CD4-positive, alpha-beta T cell (primary cell): Measurements from ENCODE around the gene TOR1A. TPM values are rescaled to one million over a fixed set of nuclear protein-coding genes. Genes with fewer than 3 reads are reported as not detected.

ENCODE experiments used
- ATAC-seq: fragments of 200-7000 bp; cut with Tn5 transposase; one replicate; pipeline ENCODE4 v1.10.0; 2022; ENCODE audit warnings: mild to moderate bottlenecking; ENCODE audit not compliant: poor library complexity
- CTCF ChIA-PET: fragments of 350-600 bp; sonication (Branson Sonifier 250); formaldehyde crosslinking; loops from one replicate; lab custom pipeline; 2021; ENCODE audit warnings: antibody characterized with exemption, inconsistent platforms; lab: Charles Lee
- POLR2A ChIA-PET: fragments of 350-600 bp; sonication (Branson Sonifier 250); formaldehyde crosslinking; loops from one replicate; lab custom pipeline; 2021; ENCODE audit warnings: antibody characterized with exemption, inconsistent platforms; lab: Charles Lee
- DNase-seq, 14 experiments: peaks; one replicate each; pipeline ENCODE4 v3.0.0-alpha.2; 2013 to 2020; ENCODE audit warnings: mixed read lengths in 2 of 14
- H3K27ac ChIP-seq, 2 donors: one replicate each; pipeline versions ENCODE4 v1.5.1 to v1.7.0; 2013; ENCODE audit warnings: low read length in 2 of 2, low read depth in 1 of 2, mild to moderate bottlenecking in 1 of 2
- H3K27me3 ChIP-seq, 2 experiments: 1 replicate in 1 of 2; 2 replicates in 1 of 2; pipeline versions ENCODE4 v1.6.1 to v1.7.0; 2013; ENCODE audit warnings: low read length in 2 of 2, control low read depth in 1 of 2, mild to moderate bottlenecking in 1 of 2, moderate library complexity in 1 of 2; ENCODE audit not compliant: insufficient read depth in 2 of 2, control insufficient read depth in 1 of 2
- H3K36me3 ChIP-seq: one replicate; pipeline ENCODE4 v1.6.1; 2013; ENCODE audit warnings: low read length, control low read depth; ENCODE audit not compliant: insufficient read depth
- H3K4me1 ChIP-seq: one replicate; pipeline ENCODE4 v1.6.1; 2013; ENCODE audit warnings: low read length, control low read depth; ENCODE audit not compliant: insufficient read depth
- H3K4me3 ChIP-seq: one replicate; pipeline ENCODE4 v1.5.1; 2013; ENCODE audit warnings: mild to moderate bottlenecking, low read length, moderate library complexity
- H3K9me3 ChIP-seq, 2 experiments: 1 replicate in 1 of 2; 2 replicates in 1 of 2; pipeline versions ENCODE4 v1.6.1 to v1.7.0; 2013; ENCODE audit warnings: low read length in 2 of 2, mild to moderate bottlenecking in 2 of 2, control low read depth in 1 of 2, moderate library complexity in 1 of 2; ENCODE audit not compliant: control insufficient read depth in 1 of 2, insufficient read depth in 1 of 2
- H3K27ac Mint-ChIP-seq: one replicate; pipeline ENCODE4 v1.8.0; 2020; ENCODE audit warnings: mixed read lengths
- H3K27me3 Mint-ChIP-seq: one replicate; pipeline ENCODE4 v1.8.0; 2021; ENCODE audit warnings: mixed read lengths
- H3K36me3 Mint-ChIP-seq: one replicate; pipeline ENCODE4 v1.8.0; 2021; ENCODE audit warnings: low read depth, mixed read lengths
- H3K4me1 Mint-ChIP-seq: one replicate; pipeline ENCODE4 v1.8.0; 2021; ENCODE audit warnings: low read depth, mixed read lengths
- H3K4me3 Mint-ChIP-seq: one replicate; pipeline ENCODE4 v1.8.0; 2020; ENCODE audit warnings: mild to moderate bottlenecking, mixed read lengths
- H3K9me3 Mint-ChIP-seq: one replicate; pipeline ENCODE4 v1.8.0; 2020; ENCODE audit warnings: mixed read lengths
- intact Hi-C, 2 experiments: fragments of 100-400 bp; cut with DNase I in 1 of 2; cut with micrococcal nuclease in 1 of 2; formaldehyde crosslinking; loops; one replicate each; pipeline versions ENCODE4 v1.15.1 to v1.9.0; 2023 to 2025; cut with DNase I, micrococcal nuclease
- total RNA-seq, 174 experiments: library from RNA in 2 of 174; stranded (reverse) in 2 of 174; gene quantifications; one replicate each; pipeline ENCODE4 v1.2.3 and lab custom pipeline; 2021 to 2026
- TF ChIP-seq, protein P1 (sequence below): fragments of 200-600 bp; IDR thresholded peaks from one replicate; pipeline ENCODE4 v1.8.0; 2022; ENCODE audit warnings: antibody characterized with exemption, mild to moderate bottlenecking

TOR1A gene
- total RNA-seq, 2 experiments from 2014 or later = 12.6 to 13.9 TPM

GRCh38 chr9:129815278-129815677 lies 8.7 kb downstream of the TOR1A start:
- Mint-ChIP-seq H3K36me3 (peaks cover 79% of the 10 kb centered on the region), H3K27me3 (no peaks in the 10 kb centered on the region), H3K9me3 (no peaks in the 10 kb centered on the region), H3K4me3 (no peak overlapping the region), H3K4me1 (peaks cover 33% of the 10 kb centered on the region), H3K27ac (peak overlapping the region; percentile 20)
- Histone ChIP-seq H3K4me1 (no peaks in the 10 kb centered on the region), H3K27ac (no peak overlapping the region), H3K4me3 (no peak overlapping the region), H3K27me3 (no peaks in the 10 kb centered on the region), H3K36me3 (peaks cover 74% of the 10 kb centered on the region), H3K9me3 (no peaks in the 10 kb centered on the region)
- TF ChIP-seq, protein P1, sequence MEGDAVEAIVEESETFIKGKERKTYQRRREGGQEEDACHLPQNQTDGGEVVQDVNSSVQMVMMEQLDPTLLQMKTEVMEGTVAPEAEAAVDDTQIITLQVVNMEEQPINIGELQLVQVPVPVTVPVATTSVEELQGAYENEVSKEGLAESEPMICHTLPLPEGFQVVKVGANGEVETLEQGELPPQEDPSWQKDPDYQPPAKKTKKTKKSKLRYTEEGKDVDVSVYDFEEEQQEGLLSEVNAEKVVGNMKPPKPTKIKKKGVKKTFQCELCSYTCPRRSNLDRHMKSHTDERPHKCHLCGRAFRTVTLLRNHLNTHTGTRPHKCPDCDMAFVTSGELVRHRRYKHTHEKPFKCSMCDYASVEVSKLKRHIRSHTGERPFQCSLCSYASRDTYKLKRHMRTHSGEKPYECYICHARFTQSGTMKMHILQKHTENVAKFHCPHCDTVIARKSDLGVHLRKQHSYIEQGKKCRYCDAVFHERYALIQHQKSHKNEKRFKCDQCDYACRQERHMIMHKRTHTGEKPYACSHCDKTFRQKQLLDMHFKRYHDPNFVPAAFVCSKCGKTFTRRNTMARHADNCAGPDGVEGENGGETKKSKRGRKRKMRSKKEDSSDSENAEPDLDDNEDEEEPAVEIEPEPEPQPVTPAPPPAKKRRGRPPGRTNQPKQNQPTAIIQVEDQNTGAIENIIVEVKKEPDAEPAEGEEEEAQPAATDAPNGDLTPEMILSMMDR = no peak
- no peak for ATAC-seq
- intact Hi-C loops = no loop called here
- no peak for DNase-seq
- POLR2A ChIA-PET = no interaction called here
- CTCF ChIA-PET = no interaction called here

DNA sequence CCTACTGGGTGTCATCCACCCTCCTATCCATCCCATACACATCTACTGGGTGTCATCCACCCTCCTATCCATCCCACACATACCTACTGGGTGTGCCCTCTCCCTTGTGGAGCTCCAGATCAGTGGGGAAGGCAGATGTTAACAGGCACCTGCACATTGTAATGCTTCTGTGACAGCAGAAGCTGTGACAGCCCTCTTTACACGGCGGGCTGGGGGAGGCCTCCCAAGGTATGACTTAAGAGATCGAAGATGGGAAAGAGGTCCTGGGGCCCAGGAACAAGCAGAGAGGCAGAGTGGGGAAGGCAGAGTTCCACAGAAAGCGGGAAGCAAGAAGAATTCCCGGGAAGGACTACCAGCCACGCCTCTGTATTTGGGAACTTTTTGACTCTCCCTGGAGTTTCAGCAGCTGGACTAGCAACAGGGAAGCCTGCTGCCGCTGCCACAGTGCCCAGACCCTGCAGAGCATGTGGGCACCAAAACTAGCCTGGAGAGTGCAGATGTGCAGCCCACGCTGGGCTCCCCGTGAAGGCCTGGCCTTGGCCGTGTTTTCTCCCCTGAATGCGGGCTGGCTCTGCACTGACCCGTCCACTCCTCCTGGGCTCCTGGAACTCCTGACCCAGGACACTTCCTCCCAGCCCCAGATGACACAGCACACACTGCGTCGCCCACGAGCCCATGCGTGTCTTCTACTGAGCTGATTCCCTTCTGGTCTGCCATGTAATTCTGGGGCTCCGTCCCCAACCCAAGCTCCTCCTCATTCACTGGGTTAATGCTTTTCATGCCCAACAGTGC lies 9.3 kb downstream of the TOR1A start:
- Mint-ChIP-seq H3K36me3 (peaks cover 81% of the 10 kb centered on the region), H3K27me3 (no peaks in the 10 kb centered on the region), H3K4me3 (no peak overlapping the region), H3K27ac (peak overlapping the region; percentile 20), H3K9me3 (no peaks in the 10 kb centered on the region), H3K4me1 (peaks cover 33% of the 10 kb centered on the region)
- no peaks in the 10 kb centered on the region for H3K4me1 ChIP-seq
- no peak overlapping the region for H3K4me3 ChIP-seq
- H3K36me3 ChIP-seq = peaks cover 78% of the 10 kb centered on the region
- ChIA-PET POLR2A (no interaction called here), CTCF (no interaction called here)
- H3K9me3 ChIP-seq = no peaks in the 10 kb centered on the region
- H3K27me3 ChIP-seq = no peaks in the 10 kb centered on the region
- ATAC-seq (no peak), DNase-seq (no peak)
- intact Hi-C loops = no loop called here
- TF ChIP-seq, protein P1 = no peak
- H3K27ac ChIP-seq = no peak overlapping the region

DNA sequence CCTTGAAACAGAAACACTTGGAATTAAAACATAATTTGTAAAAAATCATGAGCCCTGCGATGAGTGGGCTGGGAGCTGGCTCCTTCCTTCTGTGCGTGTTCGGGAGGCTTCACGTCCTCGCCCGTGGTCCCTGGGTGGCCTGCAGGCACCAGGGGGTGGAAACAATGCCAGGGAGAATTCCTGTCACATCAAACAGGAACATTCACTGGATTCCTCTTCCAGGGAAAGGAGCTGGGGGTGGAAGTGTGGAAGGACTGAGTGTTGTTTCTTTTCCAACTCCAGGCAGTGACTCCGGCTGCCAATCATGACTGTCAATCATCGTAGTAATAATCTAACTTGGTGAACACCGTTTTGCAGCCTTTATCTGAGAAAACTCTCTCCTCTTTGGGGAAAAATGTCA lies 10.3 kb downstream of the TOR1A start:
- H3K27ac ChIP-seq = no peak overlapping the region
- H3K9me3 Mint-ChIP-seq = no peaks in the 10 kb centered on the region
- TF ChIP-seq, protein P1 = no peak
- DNase-seq = no peak
- no peak overlapping the region for H3K4me3 ChIP-seq
- H3K4me3 Mint-ChIP-seq = no peak overlapping the region
- peaks cover 82% of the 10 kb centered on the region for H3K36me3 ChIP-seq
- H3K9me3 ChIP-seq = no peaks in the 10 kb centered on the region
- ATAC-seq = no peak
- H3K4me1 ChIP-seq = no peaks in the 10 kb centered on the region
- peaks cover 28% of the 10 kb centered on the region for H3K4me1 Mint-ChIP-seq
- H3K27ac Mint-ChIP-seq = no peak overlapping the region
- ChIA-PET POLR2A (no interaction called here), CTCF (no interaction called here)
- no peaks in the 10 kb centered on the region for H3K27me3 ChIP-seq
- no peaks in the 10 kb centered on the region for H3K27me3 Mint-ChIP-seq
- H3K36me3 Mint-ChIP-seq = peaks cover 85% of the 10 kb centered on the region
- intact Hi-C loops = no loop called here
